GM23248 (cell line): ENCODE data around the gene CRACDL.

ENCODE experiments used
- EZH2 ChIP-seq: fragments of 200-600 bp; sonication (generic); IDR thresholded peaks from 2 replicates; pipeline ENCODE4 v1.6.1; 2018; ENCODE audit warnings: antibody characterized with exemption, mild to moderate bottlenecking; ENCODE audit not compliant: insufficient read depth, poor library complexity, severe bottlenecking
- EZH2phosphoT487 ChIP-seq: fragments of 200-600 bp; sonication (generic); IDR thresholded peaks from 2 replicates; pipeline ENCODE4 v1.6.1; 2018; ENCODE audit warnings: antibody characterized with exemption, moderate library complexity, mild to moderate bottlenecking, low read depth; ENCODE audit not compliant: insufficient read depth

- TF ChIP-seq EZH2phosphoT487 (no peak), EZH2 (no peak)
Observed at GRCh38 chr2:98793275-98793674, 142.8 kb downstream of the CRACDL start.
